Nephron progenitor cell (in vitro differentiated cells): ENCODE measurements around the gene TRIM15.

Source experiments
- DNase-seq: peaks from one replicate; pipeline ENCODE4 v3.0.0; 2021
- H3K27ac Mint-ChIP-seq: 2 replicates; pipeline ENCODE4 v1.8.0; 2021; ENCODE audit warnings: mild to moderate bottlenecking, moderate library complexity, mixed read lengths
- H3K27me3 Mint-ChIP-seq: 2 replicates; pipeline ENCODE4 v1.8.0; 2021; ENCODE audit warnings: mild to moderate bottlenecking, low read depth, mixed read lengths; ENCODE audit not compliant: poor library complexity
- H3K36me3 Mint-ChIP-seq: 2 replicates; pipeline ENCODE4 v1.8.0; 2021; ENCODE audit warnings: low read depth, mixed read lengths
- H3K4me1 Mint-ChIP-seq: 2 replicates; pipeline ENCODE4 v1.8.0; 2021; ENCODE audit warnings: mixed read lengths
- H3K4me3 Mint-ChIP-seq: 2 replicates; pipeline ENCODE4 v1.8.0; 2021; ENCODE audit warnings: mild to moderate bottlenecking, moderate library complexity, mixed read lengths
- H3K9me3 Mint-ChIP-seq: 2 replicates; pipeline ENCODE4 v1.8.0; 2021; ENCODE audit warnings: mild to moderate bottlenecking, moderate library complexity, mixed read lengths
- TF ChIP-seq, protein P1 (sequence below): fragments of 200-600 bp; sonication (generic); IDR thresholded peaks from 2 replicates; pipeline ENCODE4 v1.5.0; 2021; ENCODE audit warnings: antibody characterized with exemption

The TRIM15 gene

GRCh38 chr6:30204116-30204515 is 40.8 kb downstream of the TRIM15 start:
- TF ChIP-seq, protein P1, sequence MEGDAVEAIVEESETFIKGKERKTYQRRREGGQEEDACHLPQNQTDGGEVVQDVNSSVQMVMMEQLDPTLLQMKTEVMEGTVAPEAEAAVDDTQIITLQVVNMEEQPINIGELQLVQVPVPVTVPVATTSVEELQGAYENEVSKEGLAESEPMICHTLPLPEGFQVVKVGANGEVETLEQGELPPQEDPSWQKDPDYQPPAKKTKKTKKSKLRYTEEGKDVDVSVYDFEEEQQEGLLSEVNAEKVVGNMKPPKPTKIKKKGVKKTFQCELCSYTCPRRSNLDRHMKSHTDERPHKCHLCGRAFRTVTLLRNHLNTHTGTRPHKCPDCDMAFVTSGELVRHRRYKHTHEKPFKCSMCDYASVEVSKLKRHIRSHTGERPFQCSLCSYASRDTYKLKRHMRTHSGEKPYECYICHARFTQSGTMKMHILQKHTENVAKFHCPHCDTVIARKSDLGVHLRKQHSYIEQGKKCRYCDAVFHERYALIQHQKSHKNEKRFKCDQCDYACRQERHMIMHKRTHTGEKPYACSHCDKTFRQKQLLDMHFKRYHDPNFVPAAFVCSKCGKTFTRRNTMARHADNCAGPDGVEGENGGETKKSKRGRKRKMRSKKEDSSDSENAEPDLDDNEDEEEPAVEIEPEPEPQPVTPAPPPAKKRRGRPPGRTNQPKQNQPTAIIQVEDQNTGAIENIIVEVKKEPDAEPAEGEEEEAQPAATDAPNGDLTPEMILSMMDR, result no peak
- Mint-ChIP-seq H3K27ac (no peak overlapping the region), H3K9me3 (no peaks in the 10 kb centered on the region), H3K4me3 (no peak overlapping the region), H3K27me3 (peaks cover 3% of the 10 kb centered on the region), H3K36me3 (peaks cover 13% of the 10 kb centered on the region), H3K4me1 (peaks cover 47% of the 10 kb centered on the region)
- no peak for DNase-seq

GRCh38 chr6:30206152-30206551 is 42.8 kb downstream of the TRIM15 start:
- Mint-ChIP-seq H3K27me3 (peaks cover 3% of the 10 kb centered on the region), H3K4me3 (peak overlapping the region; percentile 36), H3K4me1 (peaks cover 63% of the 10 kb centered on the region), H3K9me3 (no peaks in the 10 kb centered on the region), H3K27ac (no peak overlapping the region), H3K36me3 (peaks cover 3% of the 10 kb centered on the region)
- TF ChIP-seq, protein P1, result no peak
- DNase-seq, result no peak

GRCh38 chr6:30206799-30207618 is 43.7 kb downstream of the TRIM15 start:
- H3K4me3 Mint-ChIP-seq, result peak overlapping the region; percentile 73
- TF ChIP-seq, protein P1, result no peak
- peaks cover 3% of the 10 kb centered on the region for H3K36me3 Mint-ChIP-seq
- H3K27me3 Mint-ChIP-seq, result peaks cover 3% of the 10 kb centered on the region
- H3K27ac Mint-ChIP-seq, result peak overlapping the region; percentile 93
- H3K9me3 Mint-ChIP-seq, result no peaks in the 10 kb centered on the region
- H3K4me1 Mint-ChIP-seq, result peaks cover 72% of the 10 kb centered on the region
- DNase-seq, result peak; percentile 25

DNA sequence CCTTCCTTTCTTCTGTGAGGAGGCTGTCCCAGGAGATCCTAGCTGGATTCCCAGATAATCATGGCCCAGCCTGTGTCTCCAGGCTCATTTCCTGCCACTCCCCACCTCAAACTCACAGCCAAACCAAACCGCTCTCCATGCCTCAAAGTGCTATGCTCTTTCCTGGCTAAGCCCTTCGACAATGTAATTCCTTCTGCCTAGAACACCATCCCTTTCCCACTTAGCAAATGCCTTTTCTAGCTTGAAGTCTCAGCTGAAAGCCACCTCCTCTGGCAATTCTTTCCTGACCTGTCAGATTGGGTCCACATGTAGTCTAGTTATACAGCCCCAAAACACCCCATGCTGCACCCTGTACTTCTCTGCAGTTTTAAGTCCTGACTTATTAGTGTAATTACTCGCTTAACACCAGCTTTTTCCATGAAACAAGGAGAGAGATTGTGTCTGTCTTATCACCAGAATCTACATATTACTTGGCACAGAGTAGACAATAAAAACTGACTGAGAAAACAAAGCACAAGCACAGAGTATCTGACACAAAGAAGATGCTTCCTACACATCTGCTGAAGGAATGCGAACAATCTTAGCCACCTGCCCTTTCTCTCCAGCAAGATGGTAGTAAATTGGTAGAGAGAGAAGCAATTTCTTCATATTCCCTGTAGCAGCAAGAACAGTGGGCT is 44.4 kb downstream of the TRIM15 start:
- Mint-ChIP-seq H3K27me3 (peaks cover 3% of the 10 kb centered on the region), H3K9me3 (no peaks in the 10 kb centered on the region), H3K4me3 (peak overlapping the region; percentile 73), H3K27ac (peak overlapping the region; percentile 93), H3K36me3 (peaks cover 3% of the 10 kb centered on the region), H3K4me1 (peaks cover 78% of the 10 kb centered on the region)
- no peak for DNase-seq
- TF ChIP-seq, protein P1, result no peak

DNA sequence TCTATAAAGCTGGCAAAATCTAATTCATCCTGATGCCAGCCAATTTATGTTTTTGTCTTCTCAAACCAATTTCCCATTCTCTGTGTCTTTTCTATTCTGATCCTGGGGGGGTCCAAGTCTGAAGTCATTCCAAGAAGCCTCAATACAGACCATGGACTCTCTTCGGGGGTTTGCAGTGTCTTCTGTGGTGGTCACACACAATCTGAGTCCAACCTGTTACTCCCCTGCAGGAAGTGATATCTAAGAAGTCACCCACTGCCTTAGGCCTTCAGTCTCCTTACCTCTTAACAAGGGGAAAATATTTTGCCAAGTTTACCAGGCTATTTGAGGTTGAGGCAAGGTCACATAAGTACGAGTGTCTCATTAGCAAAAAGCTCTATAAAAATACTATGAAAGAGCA is 48.0 kb downstream of the TRIM15 start:
- Mint-ChIP-seq H3K27ac (no peak overlapping the region), H3K36me3 (peaks cover 3% of the 10 kb centered on the region), H3K27me3 (peaks cover 3% of the 10 kb centered on the region), H3K4me3 (peak overlapping the region; percentile 96), H3K4me1 (peaks cover 77% of the 10 kb centered on the region), H3K9me3 (no peaks in the 10 kb centered on the region)
- no peak for DNase-seq
- TF ChIP-seq, protein P1, result no peak
